ENCODE measurements around the gene BUB1B. TPM values are rescaled to one million over a fixed set of nuclear protein-coding genes. Genes with fewer than 3 reads are reported as not detected.

Gene BUB1B
- 3.8 TPM for polyA plus RNA-seq (2013, experiment 1 of 2)
- 4.4 TPM for polyA plus RNA-seq (2013, experiment 2 of 2)

DNA sequence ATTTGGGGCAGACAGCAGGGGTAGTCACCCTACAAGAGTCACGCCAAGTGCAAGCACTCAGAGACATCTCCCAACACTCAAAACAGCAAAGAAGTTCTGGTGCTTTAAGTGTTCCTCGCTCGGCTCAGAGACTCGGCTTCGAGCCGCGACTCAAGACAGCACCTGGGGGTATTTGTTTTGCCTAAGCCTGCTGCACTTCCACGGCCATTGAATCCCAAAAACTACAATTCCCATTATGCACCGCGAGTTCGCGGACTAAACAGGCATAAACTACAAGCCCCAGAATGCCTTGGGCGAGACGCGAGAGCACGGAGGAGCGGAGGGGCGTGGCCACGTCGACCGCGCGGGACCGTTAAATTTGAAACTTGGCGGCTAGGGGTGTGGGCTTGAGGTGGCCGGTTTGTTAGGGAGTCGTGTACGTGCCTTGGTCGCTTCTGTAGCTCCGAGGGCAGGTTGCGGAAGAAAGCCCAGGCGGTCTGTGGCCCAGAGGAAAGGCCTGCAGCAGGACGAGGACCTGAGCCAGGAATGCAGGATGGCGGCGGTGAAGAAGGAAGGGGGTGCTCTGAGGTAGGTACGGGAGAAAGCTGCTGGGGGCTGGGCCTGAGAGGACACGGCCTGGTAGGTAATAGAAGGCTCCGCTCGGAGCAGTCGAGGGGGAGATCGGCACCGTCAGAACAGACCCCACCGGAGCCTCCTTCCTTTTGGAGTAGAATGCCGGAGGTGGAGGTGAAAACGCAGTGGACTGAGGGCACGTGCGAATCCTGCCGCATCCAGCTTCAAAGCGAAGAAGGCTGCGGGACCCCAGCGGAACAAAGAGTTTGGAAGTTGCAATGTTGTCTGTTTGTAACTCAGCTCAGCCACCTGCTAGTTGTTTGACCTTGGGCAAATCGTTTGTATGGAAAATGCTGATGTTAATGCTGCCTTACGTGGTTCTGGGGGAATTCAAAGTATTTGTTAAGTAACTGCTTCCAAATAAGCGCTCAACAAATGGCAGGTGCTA lies at the start of gene BUB1B:
Gene BUB1B, plus strand, starts transcription at position 381 of the 1,000 bp plus-strand sequence. Its CDS starts 152 bp downstream, at position 533.
- no peak within 1 kb of the TSS for H2BK120ac ChIP-seq (ENCODE audit: low read depth, low read length)
- H3K4me3 ChIP-seq (ENCODE audit: insufficient read depth in 1 of 2, low read depth in 1 of 2, low read length in 2 of 2), result peak within 1 kb of the TSS; percentile 91 to 99
- no peak within 1 kb of the TSS for H2BK12ac ChIP-seq (ENCODE audit: low read length in 2 of 2)
- H3K79me1 ChIP-seq (replicated peaks; ENCODE audit: low read length, poor library complexity, severe bottlenecking), result peaks cover 10% of the 10 kb centered on the region
- H3K14ac ChIP-seq (ENCODE audit: low read length in 2 of 2), result no peak within 1 kb of the TSS
- H2AFZ ChIP-seq (ENCODE audit: low read depth, low read length), result peak within 1 kb of the TSS; percentile 87
- peak within 1 kb of the TSS in 1 of 2 experiments; percentile 3 for H3K23ac ChIP-seq (ENCODE audit: low read length in 2 of 2)
- peak within 1 kb of the TSS; percentile 59 for H3K4me2 ChIP-seq (ENCODE audit: low read length, poor library complexity, severe bottlenecking)
- peak within 1 kb of the TSS; percentile 81 for H3K9ac ChIP-seq (ENCODE audit: low read length)
- peak within 1 kb of the TSS; percentile 10 for H4K8ac ChIP-seq (ENCODE audit: low read length)
- no peaks in the 10 kb centered on the region for H3K36me3 ChIP-seq (ENCODE audit: control insufficient read depth in 1 of 2, insufficient read depth in 2 of 2, low read depth in 1 of 2, low read length in 2 of 2)
- H3K27ac ChIP-seq (ENCODE audit: low read length, poor library complexity, severe bottlenecking), result no peak within 1 kb of the TSS
- no peak within 1 kb of the TSS for H2AK5ac ChIP-seq (ENCODE audit: low read length, severe bottlenecking)
- no peaks in the 10 kb centered on the region for H3K9me3 ChIP-seq (ENCODE audit: control insufficient read depth, low read length)
- no peak within 1 kb of the TSS for H3K18ac ChIP-seq (ENCODE audit: low read depth in 1 of 2, low read length in 2 of 2)
- H4K91ac ChIP-seq (ENCODE audit: low read length), result no peak within 1 kb of the TSS
- H3K27me3 ChIP-seq (ENCODE audit: control insufficient read depth in 1 of 2, insufficient read depth in 1 of 2, low read length in 2 of 2), result peaks cover 0 to 4% of the 10 kb centered on the region in 2 experiments
- DNase-seq, result peak; percentile 91
- peak within 1 kb of the TSS in 1 of 2 experiments; percentile 47 for H3K4ac ChIP-seq (ENCODE audit: low read depth in 1 of 2, low read length in 2 of 2)
- H2BK15ac ChIP-seq (ENCODE audit: low read depth, poor library complexity, severe bottlenecking), result no peak within 1 kb of the TSS
- H3K4me1 ChIP-seq (ENCODE audit: control insufficient read depth, insufficient read depth, low read depth, low read length), result peaks cover 3% of the 10 kb centered on the region
- H2BK5ac ChIP-seq (ENCODE audit: low read depth, low read length, poor library complexity, severe bottlenecking), result no peak within 1 kb of the TSS
- 2% methylated on average over 53 of the region's 54 CpGs for WGBS

GRCh38 chr15:40111888-40112287 lies 49.0 kb upstream of the BUB1B start:
- Histone ChIP-seq H3K27me3 (ENCODE audit: control insufficient read depth in 1 of 2, insufficient read depth in 1 of 2, low read length in 2 of 2) (peaks cover 3 to 40% of the 10 kb centered on the region in 2 experiments), H3K4ac (ENCODE audit: low read depth in 1 of 2, low read length in 2 of 2) (no peak overlapping the region), H3K9ac (ENCODE audit: low read length) (no peak overlapping the region), H2AK5ac (ENCODE audit: low read length, severe bottlenecking) (no peak overlapping the region), H2BK12ac (ENCODE audit: low read length in 2 of 2) (no peak overlapping the region), H3K79me1 (replicated peaks; ENCODE audit: low read length, poor library complexity, severe bottlenecking) (peaks cover 3% of the 10 kb centered on the region), H3K18ac (ENCODE audit: low read depth in 1 of 2, low read length in 2 of 2) (peak overlapping the region in 1 of 2 experiments; percentile 0), H2BK120ac (ENCODE audit: low read depth, low read length) (no peak overlapping the region), H3K9me3 (ENCODE audit: control insufficient read depth, low read length) (no peaks in the 10 kb centered on the region), H2BK15ac (ENCODE audit: low read depth, poor library complexity, severe bottlenecking) (no peak overlapping the region), H3K27ac (ENCODE audit: low read length, poor library complexity, severe bottlenecking) (no peak overlapping the region), H3K4me2 (ENCODE audit: low read length, poor library complexity, severe bottlenecking) (no peak overlapping the region), H4K8ac (ENCODE audit: low read length) (no peak overlapping the region), H2AFZ (ENCODE audit: low read depth, low read length) (no peak overlapping the region), H3K23ac (ENCODE audit: low read length in 2 of 2) (no peak overlapping the region), H3K14ac (ENCODE audit: low read length in 2 of 2) (no peak overlapping the region), H4K91ac (ENCODE audit: low read length) (no peak overlapping the region), H2BK5ac (ENCODE audit: low read depth, low read length, poor library complexity, severe bottlenecking) (no peak overlapping the region), H3K4me1 (ENCODE audit: control insufficient read depth, insufficient read depth, low read depth, low read length) (peaks cover 18% of the 10 kb centered on the region), H3K36me3 (ENCODE audit: control insufficient read depth in 1 of 2, insufficient read depth in 2 of 2, low read depth in 1 of 2, low read length in 2 of 2) (no peaks in the 10 kb centered on the region), H3K4me3 (ENCODE audit: insufficient read depth in 1 of 2, low read depth in 1 of 2, low read length in 2 of 2) (no peak overlapping the region)
- WGBS, result 41% methylated on average over 1 of the region's 2 CpGs
- DNase-seq, result no peak

DNA sequence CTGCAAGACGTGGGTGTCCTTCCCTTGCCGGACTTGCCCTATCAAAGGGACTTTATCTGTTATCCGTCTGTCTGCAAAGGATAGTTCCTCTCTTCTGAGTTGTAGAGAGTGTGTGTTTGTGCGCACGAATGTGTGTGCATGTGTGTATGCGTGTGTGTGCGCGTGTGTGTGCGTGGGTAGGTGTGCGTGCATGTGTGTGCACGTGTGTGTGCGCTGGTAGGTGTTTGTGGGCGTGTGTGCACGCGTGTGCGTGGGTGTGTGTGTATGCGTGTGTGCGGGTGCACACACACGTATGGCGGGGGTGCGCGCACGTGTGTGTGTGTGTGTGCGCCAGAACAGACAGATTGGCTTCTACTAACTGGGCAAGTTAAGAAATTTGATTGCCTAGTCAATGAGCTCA lies 48.1 kb upstream of the BUB1B start:
- Histone ChIP-seq H2AK5ac (ENCODE audit: low read length, severe bottlenecking) (no peak overlapping the region), H3K18ac (ENCODE audit: low read depth in 1 of 2, low read length in 2 of 2) (no peak overlapping the region), H2AFZ (ENCODE audit: low read depth, low read length) (no peak overlapping the region), H3K4me2 (ENCODE audit: low read length, poor library complexity, severe bottlenecking) (no peak overlapping the region), H4K91ac (ENCODE audit: low read length) (peak overlapping the region; percentile 61), H3K23ac (ENCODE audit: low read length in 2 of 2) (no peak overlapping the region), H2BK5ac (ENCODE audit: low read depth, low read length, poor library complexity, severe bottlenecking) (no peak overlapping the region), H3K4me3 (ENCODE audit: insufficient read depth in 1 of 2, low read depth in 1 of 2, low read length in 2 of 2) (no peak overlapping the region), H3K9me3 (ENCODE audit: control insufficient read depth, low read length) (no peaks in the 10 kb centered on the region), H3K79me1 (replicated peaks; ENCODE audit: low read length, poor library complexity, severe bottlenecking) (peaks cover 2% of the 10 kb centered on the region), H3K4me1 (ENCODE audit: control insufficient read depth, insufficient read depth, low read depth, low read length) (peaks cover 12% of the 10 kb centered on the region), H3K36me3 (ENCODE audit: control insufficient read depth in 1 of 2, insufficient read depth in 2 of 2, low read depth in 1 of 2, low read length in 2 of 2) (no peaks in the 10 kb centered on the region), H2BK12ac (ENCODE audit: low read length in 2 of 2) (no peak overlapping the region), H2BK120ac (ENCODE audit: low read depth, low read length) (no peak overlapping the region), H3K14ac (ENCODE audit: low read length in 2 of 2) (no peak overlapping the region), H3K27me3 (ENCODE audit: control insufficient read depth in 1 of 2, insufficient read depth in 1 of 2, low read length in 2 of 2) (peaks cover 3 to 45% of the 10 kb centered on the region in 2 experiments), H2BK15ac (ENCODE audit: low read depth, poor library complexity, severe bottlenecking) (no peak overlapping the region), H3K27ac (ENCODE audit: low read length, poor library complexity, severe bottlenecking) (no peak overlapping the region), H3K4ac (ENCODE audit: low read depth in 1 of 2, low read length in 2 of 2) (no peak overlapping the region), H4K8ac (ENCODE audit: low read length) (no peak overlapping the region), H3K9ac (ENCODE audit: low read length) (no peak overlapping the region)
- WGBS, result 87% methylated on average over 24 of the region's 24 CpGs
- DNase-seq, result no peak

DNA sequence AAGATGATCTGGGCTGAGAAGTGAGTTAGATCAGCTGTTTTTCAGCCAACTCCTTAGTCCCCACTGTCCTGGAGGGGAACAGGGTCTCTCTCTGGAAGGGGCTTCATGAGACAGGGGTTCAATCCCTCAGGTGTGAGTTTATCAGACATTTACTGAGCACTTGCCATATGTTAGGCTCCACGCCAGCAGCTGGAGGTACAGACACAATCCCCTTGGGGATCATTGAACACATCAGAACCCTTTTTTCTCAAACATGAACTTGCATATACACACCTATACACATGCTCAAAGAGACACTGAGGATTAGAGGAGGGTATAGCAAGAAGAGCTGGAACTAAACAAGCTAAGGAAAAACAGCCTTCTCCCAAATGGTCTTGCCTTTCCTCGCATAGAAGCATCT lies 46.7 kb upstream of the BUB1B start:
- no peak overlapping the region for H3K14ac ChIP-seq (ENCODE audit: low read length in 2 of 2)
- H3K23ac ChIP-seq (ENCODE audit: low read length in 2 of 2), result no peak overlapping the region
- H3K79me1 ChIP-seq (replicated peaks; ENCODE audit: low read length, poor library complexity, severe bottlenecking), result no peaks in the 10 kb centered on the region
- no peak overlapping the region for H2BK15ac ChIP-seq (ENCODE audit: low read depth, poor library complexity, severe bottlenecking)
- no peak overlapping the region for H3K18ac ChIP-seq (ENCODE audit: low read depth in 1 of 2, low read length in 2 of 2)
- H2BK5ac ChIP-seq (ENCODE audit: low read depth, low read length, poor library complexity, severe bottlenecking), result no peak overlapping the region
- H2BK12ac ChIP-seq (ENCODE audit: low read length in 2 of 2), result no peak overlapping the region
- no peak overlapping the region for H3K4ac ChIP-seq (ENCODE audit: low read depth in 1 of 2, low read length in 2 of 2)
- no peak for DNase-seq
- H3K9me3 ChIP-seq (ENCODE audit: control insufficient read depth, low read length), result no peaks in the 10 kb centered on the region
- H3K4me1 ChIP-seq (ENCODE audit: control insufficient read depth, insufficient read depth, low read depth, low read length), result peaks cover 11% of the 10 kb centered on the region
- H3K4me3 ChIP-seq (ENCODE audit: insufficient read depth in 1 of 2, low read depth in 1 of 2, low read length in 2 of 2), result no peak overlapping the region
- H3K27me3 ChIP-seq (ENCODE audit: control insufficient read depth in 1 of 2, insufficient read depth in 1 of 2, low read length in 2 of 2), result peaks cover 3 to 45% of the 10 kb centered on the region in 2 experiments
- no peak overlapping the region for H2BK120ac ChIP-seq (ENCODE audit: low read depth, low read length)
- H3K36me3 ChIP-seq (ENCODE audit: control insufficient read depth in 1 of 2, insufficient read depth in 2 of 2, low read depth in 1 of 2, low read length in 2 of 2), result no peaks in the 10 kb centered on the region
- no peak overlapping the region for H2AK5ac ChIP-seq (ENCODE audit: low read length, severe bottlenecking)
- no peak overlapping the region for H3K27ac ChIP-seq (ENCODE audit: low read length, poor library complexity, severe bottlenecking)
- H4K91ac ChIP-seq (ENCODE audit: low read length), result no peak overlapping the region
- no peak overlapping the region for H3K9ac ChIP-seq (ENCODE audit: low read length)
- WGBS, result 100% methylated on average over 1 of the region's 2 CpGs
- H4K8ac ChIP-seq (ENCODE audit: low read length), result no peak overlapping the region
- no peak overlapping the region for H2AFZ ChIP-seq (ENCODE audit: low read depth, low read length)
- no peak overlapping the region for H3K4me2 ChIP-seq (ENCODE audit: low read length, poor library complexity, severe bottlenecking)

All from mesenchymal stem cell (in vitro differentiated cells and primary cell).